ENCODE measurements around the gene NELL1. TPM values are rescaled to one million over a fixed set of nuclear protein-coding genes. Genes with fewer than 3 reads are reported as not detected.

Gene NELL1
- total RNA-seq, 1 donor from 2014 or later: 0.29 TPM

DNA sequence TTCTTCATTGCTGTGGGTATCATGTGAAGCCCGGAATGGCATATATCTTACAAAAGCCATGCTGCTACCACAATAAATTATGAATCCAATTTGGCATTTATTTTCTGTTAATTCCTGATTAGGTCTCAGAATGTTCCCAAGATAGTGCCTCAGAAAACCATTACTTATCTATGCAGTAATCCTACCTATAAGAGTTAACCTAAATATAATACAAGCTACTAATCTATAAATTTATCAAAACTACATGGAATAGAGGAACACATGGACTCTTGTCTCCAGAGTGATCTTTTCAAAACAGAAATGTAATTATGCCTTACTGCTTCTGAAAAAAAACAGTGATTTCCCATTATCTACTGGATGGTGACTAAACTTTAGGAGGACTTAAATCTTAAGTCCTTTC is 835.7 kb downstream of the NELL1 start:
- no peak for DNase-seq
- H3K4me3 Mint-ChIP-seq (ENCODE audit: unreplicated experiment): no peak overlapping the region
- H3K36me3 Mint-ChIP-seq (ENCODE audit: unreplicated experiment): no peaks in the 10 kb centered on the region
- H3K4me1 Mint-ChIP-seq (ENCODE audit: low read depth, unreplicated experiment): no peaks in the 10 kb centered on the region
- H3K9me3 Mint-ChIP-seq (ENCODE audit: unreplicated experiment): no peaks in the 10 kb centered on the region
- TF ChIP-seq, protein P1, sequence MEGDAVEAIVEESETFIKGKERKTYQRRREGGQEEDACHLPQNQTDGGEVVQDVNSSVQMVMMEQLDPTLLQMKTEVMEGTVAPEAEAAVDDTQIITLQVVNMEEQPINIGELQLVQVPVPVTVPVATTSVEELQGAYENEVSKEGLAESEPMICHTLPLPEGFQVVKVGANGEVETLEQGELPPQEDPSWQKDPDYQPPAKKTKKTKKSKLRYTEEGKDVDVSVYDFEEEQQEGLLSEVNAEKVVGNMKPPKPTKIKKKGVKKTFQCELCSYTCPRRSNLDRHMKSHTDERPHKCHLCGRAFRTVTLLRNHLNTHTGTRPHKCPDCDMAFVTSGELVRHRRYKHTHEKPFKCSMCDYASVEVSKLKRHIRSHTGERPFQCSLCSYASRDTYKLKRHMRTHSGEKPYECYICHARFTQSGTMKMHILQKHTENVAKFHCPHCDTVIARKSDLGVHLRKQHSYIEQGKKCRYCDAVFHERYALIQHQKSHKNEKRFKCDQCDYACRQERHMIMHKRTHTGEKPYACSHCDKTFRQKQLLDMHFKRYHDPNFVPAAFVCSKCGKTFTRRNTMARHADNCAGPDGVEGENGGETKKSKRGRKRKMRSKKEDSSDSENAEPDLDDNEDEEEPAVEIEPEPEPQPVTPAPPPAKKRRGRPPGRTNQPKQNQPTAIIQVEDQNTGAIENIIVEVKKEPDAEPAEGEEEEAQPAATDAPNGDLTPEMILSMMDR (IDR thresholded peaks at IDR 0.05; ENCODE audit: partially characterized antibody, unreplicated experiment): no peak
- no peak overlapping the region for H3K27ac Mint-ChIP-seq (ENCODE audit: unreplicated experiment)
- H3K27me3 Mint-ChIP-seq (ENCODE audit: unreplicated experiment): no peaks in the 10 kb centered on the region

DNA sequence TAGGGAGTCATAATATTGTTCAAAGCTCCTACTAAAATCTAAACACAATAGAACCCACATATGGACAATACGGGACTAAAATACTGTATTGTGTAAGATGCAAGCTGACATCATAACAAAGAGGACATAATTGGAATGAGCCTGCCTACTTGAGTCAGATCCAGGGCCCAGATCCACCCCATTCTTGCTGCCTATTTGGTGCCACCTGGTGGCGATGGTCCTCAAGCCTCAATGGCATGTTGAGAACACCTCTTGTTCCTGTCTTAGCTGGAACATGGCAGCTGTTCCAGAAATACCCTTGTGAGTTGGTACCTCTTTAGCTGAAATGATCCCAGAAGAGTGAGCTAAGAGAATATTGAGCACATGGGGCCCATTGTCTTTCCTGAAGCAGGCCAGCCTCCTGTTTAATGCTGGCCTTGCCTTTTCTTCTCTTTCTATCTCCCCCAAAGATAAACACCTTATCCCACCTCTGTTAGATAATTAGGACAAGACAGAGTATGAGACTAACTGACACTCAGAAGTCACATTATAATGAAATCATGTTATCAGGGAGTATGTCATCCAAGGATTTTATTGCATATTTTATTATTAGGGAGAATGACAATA is 842.6 kb downstream of the NELL1 start:
- Mint-ChIP-seq H3K4me1 (ENCODE audit: low read depth, unreplicated experiment) (no peaks in the 10 kb centered on the region), H3K36me3 (ENCODE audit: unreplicated experiment) (no peaks in the 10 kb centered on the region), H3K27ac (ENCODE audit: unreplicated experiment) (no peak overlapping the region), H3K4me3 (ENCODE audit: unreplicated experiment) (no peak overlapping the region), H3K9me3 (ENCODE audit: unreplicated experiment) (no peaks in the 10 kb centered on the region), H3K27me3 (ENCODE audit: unreplicated experiment) (no peaks in the 10 kb centered on the region)
- TF ChIP-seq, protein P1 (IDR thresholded peaks at IDR 0.05; ENCODE audit: partially characterized antibody, unreplicated experiment): peak; percentile 72
- DNase-seq: peak; percentile 83

DNA sequence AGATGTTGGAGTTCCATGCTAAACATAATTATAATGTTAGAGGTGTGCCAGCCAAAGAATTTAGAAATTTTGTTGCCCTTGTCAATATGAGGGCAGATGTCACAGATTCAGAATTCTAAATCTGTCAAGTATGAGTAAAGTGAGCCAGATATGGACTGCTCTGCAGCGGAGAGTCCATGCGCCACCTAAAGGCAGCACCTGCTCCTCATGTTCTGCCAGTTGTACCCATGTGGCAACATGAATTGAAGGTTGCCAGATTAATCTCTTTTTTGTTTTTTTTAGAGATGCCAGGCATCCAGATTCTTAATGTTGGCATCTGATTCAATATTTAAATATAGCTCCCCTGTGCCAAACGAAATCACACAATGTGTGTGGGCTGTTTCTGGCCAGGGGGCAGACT is 844.9 kb downstream of the NELL1 start:
- Mint-ChIP-seq H3K27ac (ENCODE audit: unreplicated experiment) (no peak overlapping the region), H3K4me1 (ENCODE audit: low read depth, unreplicated experiment) (no peaks in the 10 kb centered on the region), H3K27me3 (ENCODE audit: unreplicated experiment) (no peaks in the 10 kb centered on the region), H3K9me3 (ENCODE audit: unreplicated experiment) (no peaks in the 10 kb centered on the region), H3K4me3 (ENCODE audit: unreplicated experiment) (no peak overlapping the region), H3K36me3 (ENCODE audit: unreplicated experiment) (no peaks in the 10 kb centered on the region)
- TF ChIP-seq, protein P1 (IDR thresholded peaks at IDR 0.05; ENCODE audit: partially characterized antibody, unreplicated experiment): peak; percentile 25
- DNase-seq: peak; percentile 48

DNA sequence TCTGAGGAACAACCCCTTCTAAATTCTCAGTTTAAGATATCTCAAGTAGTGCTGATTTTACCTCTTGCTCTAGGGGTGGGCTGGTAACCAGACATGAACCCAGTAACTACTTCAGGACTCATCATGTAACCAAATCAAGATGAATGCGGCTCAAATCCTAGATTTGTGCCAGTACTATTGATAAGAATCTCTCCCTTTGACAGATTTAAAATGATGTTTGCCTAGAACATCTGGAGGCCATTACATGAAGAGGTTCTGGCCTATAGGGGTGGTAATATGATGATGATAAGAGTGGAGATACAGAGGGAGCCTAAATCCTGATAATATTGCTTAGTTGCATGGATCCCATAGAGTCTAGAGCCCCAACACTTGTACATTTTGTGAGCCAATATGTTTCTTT is 850.9 kb downstream of the NELL1 start:
- Mint-ChIP-seq H3K36me3 (ENCODE audit: unreplicated experiment) (no peaks in the 10 kb centered on the region), H3K4me3 (ENCODE audit: unreplicated experiment) (no peak overlapping the region), H3K27me3 (ENCODE audit: unreplicated experiment) (no peaks in the 10 kb centered on the region), H3K9me3 (ENCODE audit: unreplicated experiment) (no peaks in the 10 kb centered on the region), H3K27ac (ENCODE audit: unreplicated experiment) (no peak overlapping the region), H3K4me1 (ENCODE audit: low read depth, unreplicated experiment) (no peaks in the 10 kb centered on the region)
- TF ChIP-seq, protein P1 (IDR thresholded peaks at IDR 0.05; ENCODE audit: partially characterized antibody, unreplicated experiment): no peak
- DNase-seq: no peak

DNA sequence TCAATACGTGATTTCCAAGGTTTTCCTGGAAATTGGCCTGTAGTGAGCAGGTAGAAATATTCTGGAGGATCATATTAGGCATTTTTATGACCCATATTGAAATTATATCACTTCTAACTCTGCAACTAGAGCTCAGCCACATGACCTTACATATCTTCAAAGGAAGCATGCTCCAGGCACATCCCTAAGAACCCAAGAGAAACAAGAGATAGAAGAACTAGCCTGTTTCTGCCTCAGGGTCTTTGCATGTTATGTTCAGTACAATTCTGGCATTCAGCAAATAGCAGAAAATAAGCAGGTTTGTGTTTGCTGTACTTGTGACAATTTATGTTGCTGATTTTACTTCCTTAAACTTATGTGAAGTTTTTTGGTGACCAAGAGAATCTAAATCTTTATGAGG is 859.8 kb downstream of the NELL1 start:
- Mint-ChIP-seq H3K27ac (ENCODE audit: unreplicated experiment) (no peak overlapping the region), H3K4me3 (ENCODE audit: unreplicated experiment) (no peak overlapping the region), H3K4me1 (ENCODE audit: low read depth, unreplicated experiment) (peaks cover 1% of the 10 kb centered on the region), H3K27me3 (ENCODE audit: unreplicated experiment) (no peaks in the 10 kb centered on the region), H3K9me3 (ENCODE audit: unreplicated experiment) (no peaks in the 10 kb centered on the region), H3K36me3 (ENCODE audit: unreplicated experiment) (peaks cover 5% of the 10 kb centered on the region)
- no peak for DNase-seq
- TF ChIP-seq, protein P1 (IDR thresholded peaks at IDR 0.05; ENCODE audit: partially characterized antibody, unreplicated experiment): no peak
